ENCODE data around the gene UGT1A6.

DNA sequence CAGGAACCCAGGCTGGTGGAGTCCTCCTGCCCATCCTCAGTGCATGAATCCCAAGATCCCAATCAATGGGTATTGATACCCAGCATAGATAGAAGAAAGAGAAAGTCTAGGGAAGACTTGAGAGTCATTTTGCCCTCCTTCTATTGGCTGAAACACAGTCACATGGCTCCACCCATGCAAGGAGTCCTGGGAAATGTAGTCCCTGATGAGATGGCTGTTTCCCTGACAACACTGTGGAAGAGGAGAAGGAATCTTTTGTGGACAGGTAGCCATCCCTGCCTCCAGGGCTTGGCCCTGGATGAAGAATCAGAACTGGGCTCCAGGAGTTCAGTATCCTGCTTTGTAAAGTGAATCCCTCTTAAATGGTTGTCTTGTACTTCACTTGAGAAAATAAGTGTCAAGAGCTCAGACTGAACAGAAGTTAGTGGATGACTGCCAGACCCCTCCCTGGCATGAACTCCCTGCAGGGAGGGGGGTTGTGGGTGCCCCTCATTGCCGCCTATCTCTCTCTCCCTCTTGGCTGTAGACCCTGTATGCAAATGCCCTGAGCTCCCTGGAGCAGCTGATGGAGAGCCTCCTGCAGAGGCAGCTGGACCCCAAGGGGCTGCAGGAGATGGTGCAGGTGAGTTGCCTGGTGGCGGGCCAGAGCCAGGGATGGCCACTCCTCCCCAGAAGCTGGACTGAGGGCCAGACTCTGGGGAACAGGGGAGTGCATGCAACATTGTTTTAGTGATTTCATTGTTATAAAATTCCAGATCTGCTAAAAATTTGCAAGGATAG is 121.6 kb downstream of the UGT1A6 start:
- TF ChIP-seq, protein P1, sequence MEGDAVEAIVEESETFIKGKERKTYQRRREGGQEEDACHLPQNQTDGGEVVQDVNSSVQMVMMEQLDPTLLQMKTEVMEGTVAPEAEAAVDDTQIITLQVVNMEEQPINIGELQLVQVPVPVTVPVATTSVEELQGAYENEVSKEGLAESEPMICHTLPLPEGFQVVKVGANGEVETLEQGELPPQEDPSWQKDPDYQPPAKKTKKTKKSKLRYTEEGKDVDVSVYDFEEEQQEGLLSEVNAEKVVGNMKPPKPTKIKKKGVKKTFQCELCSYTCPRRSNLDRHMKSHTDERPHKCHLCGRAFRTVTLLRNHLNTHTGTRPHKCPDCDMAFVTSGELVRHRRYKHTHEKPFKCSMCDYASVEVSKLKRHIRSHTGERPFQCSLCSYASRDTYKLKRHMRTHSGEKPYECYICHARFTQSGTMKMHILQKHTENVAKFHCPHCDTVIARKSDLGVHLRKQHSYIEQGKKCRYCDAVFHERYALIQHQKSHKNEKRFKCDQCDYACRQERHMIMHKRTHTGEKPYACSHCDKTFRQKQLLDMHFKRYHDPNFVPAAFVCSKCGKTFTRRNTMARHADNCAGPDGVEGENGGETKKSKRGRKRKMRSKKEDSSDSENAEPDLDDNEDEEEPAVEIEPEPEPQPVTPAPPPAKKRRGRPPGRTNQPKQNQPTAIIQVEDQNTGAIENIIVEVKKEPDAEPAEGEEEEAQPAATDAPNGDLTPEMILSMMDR (IDR thresholded peaks at IDR 0.05), result no peak
- TF ChIP-seq TEAD4 (CRISPR knock-in tag; IDR thresholded peaks at IDR 0.05), result no peak
